NT2/D1 (cell line): ENCODE data around the gene PDZD4.

ENCODE experiments used
- YY1 ChIP-seq: IDR thresholded peaks from 2 replicates; pipeline ENCODE4 v1.6.1; 2011; ENCODE audit not compliant: insufficient read length, insufficient read depth
- ZNF274 ChIP-seq: IDR thresholded peaks from 2 replicates; pipeline ENCODE4 v1.6.1; 2011; ENCODE audit warnings: mild to moderate bottlenecking, low read depth, low read length

GRCh38 chrX:153871451-153871850 is 41.1 kb upstream of the PDZD4 start:
- TF ChIP-seq ZNF274 (no peak), YY1 (no peak)
